ENCODE results near the gene AKAP1. TPM values are rescaled to one million over a fixed set of nuclear protein-coding genes. Genes with fewer than 3 reads are reported as not detected.
A peak's percentile ranks its signal among the peaks of the same experiment; 100 is the strongest.

The AKAP1 gene
- total and polyA plus RNA-seq, 2 donors (not counting 1 experiment from before 2014, with no cell fraction given), result 4.8 to 9.1 TPM

- H3K4me2 ChIP-seq (ENCODE audit: extremely low read depth, insufficient read depth, low read length), result no peak overlapping the region
- TF ChIP-seq EZH2 (IDR thresholded peaks at IDR 0.05; ENCODE audit: low read length, missing control alignments), result no peak
- no peak for TF ChIP-seq CTCF (conservative IDR thresholded peaks at IDR 0.05 in 1 of 2, IDR thresholded peaks at IDR 0.05 in 1 of 2; ENCODE audit: low read depth in 1 of 2, low read length in 2 of 2)
- H3K27ac ChIP-seq (ENCODE audit: insufficient read depth, low read length), result no peak overlapping the region
- H3K36me3 ChIP-seq (ENCODE audit: control insufficient read depth, insufficient read depth, low read length), result no peaks in the 10 kb centered on the region
- no peak overlapping the region for H3K9ac ChIP-seq (ENCODE audit: insufficient read depth, low read length)
- H3K4me1 ChIP-seq (ENCODE audit: control insufficient read depth, extremely low read depth, insufficient read depth, low read length), result no peaks in the 10 kb centered on the region
- H2AFZ ChIP-seq (ENCODE audit: low read length), result no peak overlapping the region
- H3K27me3 ChIP-seq (ENCODE audit: control insufficient read depth, insufficient read depth, low read length), result no peaks in the 10 kb centered on the region
- peak in 1 of 2 donors; percentile 88 for DNase-seq (ENCODE audit: low read depth in 2 of 2)
- no peaks in the 10 kb centered on the region for H3K79me2 ChIP-seq (ENCODE audit: control insufficient read depth, insufficient read depth, low read length)
- no peak overlapping the region for H3K4me3 ChIP-seq (replicated peaks in 1 of 4; ENCODE audit: control extremely low read depth in 1 of 4, insufficient read depth in 1 of 4, low read depth in 3 of 4, low read length in 4 of 4)
- no peaks in the 10 kb centered on the region for H4K20me1 ChIP-seq (ENCODE audit: control insufficient read depth, extremely low read depth, insufficient read depth, low read length)
- no peaks in the 10 kb centered on the region for H3K9me3 ChIP-seq (ENCODE audit: control insufficient read depth, insufficient read depth, low read depth, low read length)
Measured at GRCh38 chr17:57158325-57158724, 73.3 kb downstream of the AKAP1 start.

- Histone ChIP-seq H3K36me3 (ENCODE audit: control insufficient read depth, insufficient read depth, low read length) (no peaks in the 10 kb centered on the region), H3K9me3 (ENCODE audit: control insufficient read depth, insufficient read depth, low read depth, low read length) (no peaks in the 10 kb centered on the region), H2AFZ (ENCODE audit: low read length) (no peak overlapping the region), H3K4me1 (ENCODE audit: control insufficient read depth, extremely low read depth, insufficient read depth, low read length) (no peaks in the 10 kb centered on the region), H3K27ac (ENCODE audit: insufficient read depth, low read length) (no peak overlapping the region), H3K27me3 (ENCODE audit: control insufficient read depth, insufficient read depth, low read length) (no peaks in the 10 kb centered on the region), H3K9ac (ENCODE audit: insufficient read depth, low read length) (no peak overlapping the region), H3K4me2 (ENCODE audit: extremely low read depth, insufficient read depth, low read length) (no peak overlapping the region), H3K79me2 (ENCODE audit: control insufficient read depth, insufficient read depth, low read length) (no peaks in the 10 kb centered on the region), H4K20me1 (ENCODE audit: control insufficient read depth, extremely low read depth, insufficient read depth, low read length) (no peaks in the 10 kb centered on the region), H3K4me3 (replicated peaks in 1 of 4; ENCODE audit: control extremely low read depth in 1 of 4, insufficient read depth in 1 of 4, low read depth in 3 of 4, low read length in 4 of 4) (no peak overlapping the region)
- no peak for DNase-seq (ENCODE audit: low read depth in 2 of 2)
- TF ChIP-seq CTCF (conservative IDR thresholded peaks at IDR 0.05 in 1 of 2, IDR thresholded peaks at IDR 0.05 in 1 of 2; ENCODE audit: low read depth in 1 of 2, low read length in 2 of 2) (no peak), EZH2 (IDR thresholded peaks at IDR 0.05; ENCODE audit: low read length, missing control alignments) (no peak)
Measured at GRCh38 chr17:57158795-57159194, 73.7 kb downstream of the AKAP1 start.

DNA sequence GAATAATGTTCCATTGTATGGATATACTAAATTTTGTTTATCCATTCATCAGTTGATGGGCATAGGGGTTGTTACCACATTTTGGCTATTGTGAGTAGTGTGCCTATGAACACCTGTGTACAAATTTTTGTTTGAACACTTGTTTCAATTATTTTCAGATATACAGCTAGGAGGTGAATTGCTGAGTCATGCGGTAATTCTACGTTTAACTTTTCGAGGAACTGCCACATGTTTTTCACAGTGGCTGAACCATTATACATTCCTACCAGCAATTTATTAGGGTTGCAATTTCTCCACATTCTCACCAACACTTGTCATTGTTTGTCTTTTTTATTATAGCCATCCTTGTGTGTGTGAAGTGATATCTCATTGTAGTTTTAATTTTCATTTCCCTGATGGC lies 75.6 kb downstream of the AKAP1 start:
- DNase-seq (ENCODE audit: low read depth in 2 of 2), result no peak
- Histone ChIP-seq H3K27me3 (ENCODE audit: control insufficient read depth, insufficient read depth, low read length) (no peaks in the 10 kb centered on the region), H3K9ac (ENCODE audit: insufficient read depth, low read length) (no peak overlapping the region), H2AFZ (ENCODE audit: low read length) (no peak overlapping the region), H3K4me1 (ENCODE audit: control insufficient read depth, extremely low read depth, insufficient read depth, low read length) (no peaks in the 10 kb centered on the region), H3K79me2 (ENCODE audit: control insufficient read depth, insufficient read depth, low read length) (no peaks in the 10 kb centered on the region), H3K4me3 (replicated peaks in 1 of 4; ENCODE audit: control extremely low read depth in 1 of 4, insufficient read depth in 1 of 4, low read depth in 3 of 4, low read length in 4 of 4) (no peak overlapping the region), H4K20me1 (ENCODE audit: control insufficient read depth, extremely low read depth, insufficient read depth, low read length) (no peaks in the 10 kb centered on the region), H3K36me3 (ENCODE audit: control insufficient read depth, insufficient read depth, low read length) (no peaks in the 10 kb centered on the region), H3K9me3 (ENCODE audit: control insufficient read depth, insufficient read depth, low read depth, low read length) (no peaks in the 10 kb centered on the region), H3K27ac (ENCODE audit: insufficient read depth, low read length) (no peak overlapping the region), H3K4me2 (ENCODE audit: extremely low read depth, insufficient read depth, low read length) (no peak overlapping the region)
- no peak for TF ChIP-seq CTCF (conservative IDR thresholded peaks at IDR 0.05 in 1 of 2, IDR thresholded peaks at IDR 0.05 in 1 of 2; ENCODE audit: low read depth in 1 of 2, low read length in 2 of 2)
- no peak for TF ChIP-seq EZH2 (IDR thresholded peaks at IDR 0.05; ENCODE audit: low read length, missing control alignments)
